ENCODE data around the gene DNLZ.
"Not testable (repeated sequence)": the region's sequence is repeated elsewhere in the genome, so short reads cannot be mapped to it uniquely, and the experiment has no call there.

Gene DNLZ

GRCh38 chr9:136359774-136360718, 3.5 kb downstream of the DNLZ start:
- Mint-ChIP-seq H3K27me3 (no peaks in the 10 kb centered on the region), H3K36me3 (no peaks in the 10 kb centered on the region), H3K4me3 (no peak overlapping the region), H3K27ac (peak overlapping the region; percentile 8), H3K4me1 (peaks cover 6% of the 10 kb centered on the region), H3K9me3 (no peaks in the 10 kb centered on the region)

DNA sequence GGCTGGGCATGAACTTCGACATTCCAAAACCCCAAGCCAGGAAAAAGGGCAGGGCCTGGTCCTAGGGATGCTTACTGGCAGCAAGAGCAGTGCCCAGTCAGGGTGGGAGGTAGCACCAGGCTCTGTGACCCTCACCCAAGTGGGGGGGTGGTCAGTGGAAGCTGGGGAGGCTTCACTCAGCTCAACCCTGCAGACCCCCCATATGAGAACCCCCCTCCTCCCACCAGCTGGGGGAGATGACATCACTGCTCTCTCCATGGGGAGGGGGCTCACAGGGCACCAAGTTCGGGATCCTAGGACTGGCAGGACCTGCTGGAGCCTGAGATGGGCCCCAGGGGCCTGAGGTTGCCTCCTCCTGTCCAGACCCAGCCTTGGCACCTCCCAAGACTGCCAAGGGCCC, 4.7 kb downstream of the DNLZ start:
- Mint-ChIP-seq H3K4me1 (peaks cover 6% of the 10 kb centered on the region), H3K36me3 (no peaks in the 10 kb centered on the region), H3K4me3 (no peak overlapping the region), H3K27me3 (no peaks in the 10 kb centered on the region), H3K27ac (no peak overlapping the region), H3K9me3 (no peaks in the 10 kb centered on the region)

DNA sequence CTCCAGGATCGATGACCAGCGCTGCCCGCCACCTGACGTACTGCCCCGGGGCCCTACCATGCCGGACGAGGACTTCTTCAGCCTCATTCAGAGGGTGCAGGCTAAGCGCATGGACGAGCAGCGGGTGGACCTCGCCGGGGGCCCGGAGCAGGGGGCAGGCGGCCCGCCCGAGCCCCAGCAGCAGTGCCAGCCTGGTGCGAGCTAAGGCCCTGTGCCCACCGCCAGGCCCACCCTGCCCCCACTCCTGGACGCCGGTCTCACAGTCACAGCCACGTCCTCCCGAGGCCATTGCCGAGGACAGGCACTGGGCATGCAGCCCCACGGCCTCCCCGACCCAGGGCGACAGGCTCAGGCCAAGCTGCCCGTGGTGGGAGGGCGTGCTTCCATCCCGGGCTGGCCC, 5.5 kb downstream of the DNLZ start:
- Mint-ChIP-seq H3K9me3 (no peaks in the 10 kb centered on the region), H3K4me1 (peaks cover 6% of the 10 kb centered on the region), H3K4me3 (no peak overlapping the region), H3K27ac (no peak overlapping the region), H3K27me3 (no peaks in the 10 kb centered on the region), H3K36me3 (no peaks in the 10 kb centered on the region)

- H3K9me3 Mint-ChIP-seq: no peaks in the 10 kb centered on the region
Measured at GRCh38 chr9:136357202-136357725, 6.3 kb downstream of the DNLZ start.

DNA sequence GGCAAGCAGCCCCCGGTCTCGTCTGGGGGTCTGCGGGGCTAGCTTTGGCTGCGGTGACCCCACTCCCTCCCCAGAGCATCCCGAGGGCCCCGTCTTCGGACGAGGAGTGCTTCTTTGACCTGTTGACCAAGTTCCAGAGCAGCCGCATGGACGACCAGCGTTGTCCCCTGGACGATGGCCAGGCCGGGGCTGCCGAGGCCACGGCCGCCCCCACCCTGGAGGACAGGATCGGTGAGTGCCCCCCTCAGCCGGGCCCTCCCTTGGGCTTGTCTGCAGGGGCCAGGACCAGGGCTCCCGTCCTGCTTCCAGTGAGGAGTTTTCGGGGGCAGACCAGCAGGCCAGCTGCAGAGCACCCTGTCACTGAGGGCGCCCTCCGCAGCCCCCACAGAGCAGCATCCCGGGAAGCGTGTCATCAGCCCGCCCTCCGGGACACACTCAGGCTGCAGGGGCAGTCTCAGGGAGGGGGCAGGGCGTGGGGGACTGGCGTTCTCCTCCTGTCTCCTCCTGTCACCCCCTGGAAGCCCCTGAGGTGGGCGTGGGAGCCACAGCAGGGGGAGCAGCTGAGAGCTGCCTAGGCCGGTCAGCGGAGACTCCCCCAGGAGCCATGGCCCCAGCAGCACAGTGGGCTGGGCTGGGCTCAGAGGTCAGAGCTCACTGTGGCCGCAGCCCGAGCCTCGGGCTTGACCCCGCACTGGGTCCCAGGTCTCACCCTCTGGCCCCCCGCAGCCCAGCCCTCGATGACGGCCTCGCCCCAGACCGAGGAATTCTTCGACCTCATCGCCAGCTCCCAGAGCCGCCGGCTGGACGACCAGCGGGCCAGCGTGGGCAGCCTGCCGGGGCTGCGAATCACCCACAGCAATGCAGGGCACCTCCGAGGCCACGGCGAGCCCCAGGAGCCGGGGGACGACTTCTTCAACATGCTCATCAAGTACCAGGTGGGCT, 7.7 kb downstream of the DNLZ start:
- no peaks in the 10 kb centered on the region for H3K9me3 Mint-ChIP-seq
- H3K27ac Mint-ChIP-seq: no peak overlapping the region
- H3K4me1 Mint-ChIP-seq: no peaks in the 10 kb centered on the region

More at GRCh38 chr9:136357202-136357725, 6.3 kb downstream of the DNLZ start:
- Mint-ChIP-seq H3K36me3 (no peaks in the 10 kb centered on the region), H3K27ac (no peak overlapping the region), H3K4me1 (no peaks in the 10 kb centered on the region), H3K4me3 (no peak overlapping the region), H3K27me3 (no peaks in the 10 kb centered on the region)

GRCh38 chr9:136354592-136355085, 8.9 kb downstream of the DNLZ start:
- Mint-ChIP-seq H3K4me1 (no peaks in the 10 kb centered on the region), H3K36me3 (no peaks in the 10 kb centered on the region), H3K27ac (no peak overlapping the region), H3K27me3 (no peaks in the 10 kb centered on the region), H3K4me3 (no peak overlapping the region), H3K9me3 (no peaks in the 10 kb centered on the region)

More for the DNA sequence above, 7.7 kb downstream of the DNLZ start:
- Mint-ChIP-seq H3K27me3 (no peaks in the 10 kb centered on the region), H3K4me3 (no peak overlapping the region), H3K36me3 (no peaks in the 10 kb centered on the region)

- H3K9me3 Mint-ChIP-seq: no peaks in the 10 kb centered on the region
- no peaks in the 10 kb centered on the region for H3K4me1 Mint-ChIP-seq
- no peak overlapping the region for H3K27ac Mint-ChIP-seq
Measured at GRCh38 chr9:136353757-136354488, 9.6 kb downstream of the DNLZ start.

GRCh38 chr9:136353088-136353487, 10.5 kb downstream of the DNLZ start:
- Mint-ChIP-seq H3K27me3 (no peaks in the 10 kb centered on the region), H3K9me3 (no peaks in the 10 kb centered on the region), H3K36me3 (no peaks in the 10 kb centered on the region), H3K4me3 (no peak overlapping the region), H3K27ac (peak overlapping the region; percentile 41), H3K4me1 (no peaks in the 10 kb centered on the region)

More at GRCh38 chr9:136353757-136354488, 9.6 kb downstream of the DNLZ start:
- Mint-ChIP-seq H3K27me3 (no peaks in the 10 kb centered on the region), H3K36me3 (no peaks in the 10 kb centered on the region), H3K4me3 (no peak overlapping the region)

- H3K27me3 Mint-ChIP-seq: no peaks in the 10 kb centered on the region
- no peaks in the 10 kb centered on the region for H3K9me3 Mint-ChIP-seq
- no peak overlapping the region for H3K4me3 Mint-ChIP-seq
- no peaks in the 10 kb centered on the region for H3K36me3 Mint-ChIP-seq
- H3K27ac Mint-ChIP-seq: no peak overlapping the region
- H3K4me1 Mint-ChIP-seq: no peaks in the 10 kb centered on the region
Measured at GRCh38 chr9:136352682-136353081, 10.9 kb downstream of the DNLZ start.

DNA sequence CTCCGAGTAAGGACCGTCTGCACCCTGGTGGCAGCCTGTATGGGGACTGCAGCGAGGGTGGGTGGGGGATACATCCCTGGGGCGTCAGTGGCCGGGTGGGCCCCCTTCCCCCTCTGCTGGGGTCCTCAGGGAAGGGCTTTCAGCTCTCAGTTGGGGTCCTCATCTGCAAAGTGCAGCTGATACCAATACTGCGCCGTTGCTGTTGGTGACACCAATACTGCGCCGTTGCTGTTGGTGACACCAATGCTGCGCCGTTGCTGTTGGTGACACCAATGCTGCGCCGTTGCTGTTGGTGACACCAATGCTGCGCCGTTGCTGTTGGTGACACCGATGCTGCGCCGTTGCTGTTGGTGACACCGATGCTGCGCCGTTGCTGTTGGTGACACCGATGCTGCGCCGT, 11.7 kb downstream of the DNLZ start:
- H3K4me3 Mint-ChIP-seq, H3K36me3 Mint-ChIP-seq, H3K27me3 Mint-ChIP-seq, H3K27ac Mint-ChIP-seq, H3K9me3 Mint-ChIP-seq, H3K4me1 Mint-ChIP-seq: not testable (repeated sequence)

DNA sequence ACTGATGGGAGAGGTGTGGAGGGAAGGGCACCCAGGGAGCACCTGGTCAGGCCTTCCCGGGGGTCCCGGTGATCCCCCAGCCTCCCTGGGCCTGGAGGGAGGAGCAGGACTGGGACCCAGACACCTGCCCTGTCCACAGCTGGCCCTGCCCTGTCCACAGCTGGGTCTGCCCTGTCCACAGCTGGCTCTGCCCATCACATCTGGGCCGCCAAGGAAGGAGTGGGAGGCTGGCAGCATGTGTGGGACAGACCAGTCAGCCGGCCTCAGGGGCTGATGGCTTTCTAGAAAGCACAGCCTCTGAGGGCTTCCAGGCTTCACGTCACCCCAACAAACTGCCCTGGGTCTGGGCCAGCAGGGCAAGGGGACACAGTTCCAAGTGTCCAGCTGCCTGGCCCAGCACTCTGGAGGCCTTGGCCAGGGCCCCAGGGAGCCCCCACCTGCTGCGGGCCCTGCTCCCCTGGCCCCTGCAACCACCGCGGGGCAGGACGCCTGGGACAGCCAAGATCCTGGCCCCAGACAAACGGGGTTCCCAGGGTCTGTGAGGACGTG, 12.2 kb downstream of the DNLZ start:
- Mint-ChIP-seq H3K4me1 (no peaks in the 10 kb centered on the region), H3K36me3 (no peaks in the 10 kb centered on the region), H3K27me3 (no peaks in the 10 kb centered on the region), H3K27ac (no peak overlapping the region), H3K9me3 (no peaks in the 10 kb centered on the region), H3K4me3 (no peak overlapping the region)

- H3K27ac Mint-ChIP-seq: no peak overlapping the region
- H3K36me3 Mint-ChIP-seq: no peaks in the 10 kb centered on the region
- no peaks in the 10 kb centered on the region for H3K27me3 Mint-ChIP-seq
- no peak overlapping the region for H3K4me3 Mint-ChIP-seq
- no peaks in the 10 kb centered on the region for H3K9me3 Mint-ChIP-seq
- no peaks in the 10 kb centered on the region for H3K4me1 Mint-ChIP-seq
Measured at GRCh38 chr9:136349546-136349945, 14.0 kb downstream of the DNLZ start.

- Mint-ChIP-seq H3K4me1 (no peaks in the 10 kb centered on the region), H3K36me3 (no peaks in the 10 kb centered on the region), H3K9me3 (no peaks in the 10 kb centered on the region), H3K4me3 (no peak overlapping the region), H3K27ac (no peak overlapping the region), H3K27me3 (no peaks in the 10 kb centered on the region)
Measured at GRCh38 chr9:136348691-136349090, 14.9 kb downstream of the DNLZ start.

- no peaks in the 10 kb centered on the region for H3K9me3 Mint-ChIP-seq
- no peak overlapping the region for H3K4me3 Mint-ChIP-seq
- H3K4me1 Mint-ChIP-seq: no peaks in the 10 kb centered on the region
- no peaks in the 10 kb centered on the region for H3K27me3 Mint-ChIP-seq
- no peak overlapping the region for H3K27ac Mint-ChIP-seq
- H3K36me3 Mint-ChIP-seq: no peaks in the 10 kb centered on the region
Measured at GRCh38 chr9:136347472-136348256, 15.9 kb downstream of the DNLZ start.
